CD4-positive, alpha-beta T cell treated with Interleukin-6 at 100 ng/mL for 8 hours (primary cell): ENCODE measurements around the gene AFF2.
"Not testable (repeated sequence)": the region's sequence is repeated elsewhere in the genome, so short reads cannot be mapped to it uniquely, and the experiment has no call there.

Source experiments
- DNase-seq: peaks from one replicate; pipeline ENCODE4 v3.0.0-alpha.2; 2020; ENCODE audit warnings: mixed read lengths, low spot score

The AFF2 gene

GRCh38 chrX:148643460-148643859, 143.0 kb downstream of the AFF2 start:
- no peak for DNase-seq

GRCh38 chrX:148647651-148648050, 147.2 kb downstream of the AFF2 start:
- no peak for DNase-seq

- no peak for DNase-seq
Measured at GRCh38 chrX:148649145-148649795, 148.9 kb downstream of the AFF2 start.

- no peak for DNase-seq
Measured at GRCh38 chrX:148658115-148658730, 157.8 kb downstream of the AFF2 start.

GRCh38 chrX:148659481-148659880, 159.1 kb downstream of the AFF2 start:
- no peak for DNase-seq

GRCh38 chrX:148661035-148661434, 160.6 kb downstream of the AFF2 start:
- DNase-seq, result no peak

- no peak for DNase-seq
Measured at GRCh38 chrX:148662014-148662413, 161.6 kb downstream of the AFF2 start.

- no peak for DNase-seq
Measured at GRCh38 chrX:148664171-148664570, 163.8 kb downstream of the AFF2 start.

GRCh38 chrX:148664995-148665394, 164.6 kb downstream of the AFF2 start:
- no peak for DNase-seq

- DNase-seq, result not testable (repeated sequence)
Measured at GRCh38 chrX:148669175-148669574, 168.8 kb downstream of the AFF2 start.

GRCh38 chrX:148670277-148670676, 169.9 kb downstream of the AFF2 start:
- no peak for DNase-seq

GRCh38 chrX:148672517-148672916, 172.1 kb downstream of the AFF2 start:
- DNase-seq, result no peak

GRCh38 chrX:148681605-148682004, 181.2 kb downstream of the AFF2 start:
- DNase-seq, result no peak

- no peak for DNase-seq
Measured at GRCh38 chrX:148682206-148682605, 181.8 kb downstream of the AFF2 start.

- no peak for DNase-seq
Measured at GRCh38 chrX:148691456-148691855, 191.0 kb downstream of the AFF2 start.

- no peak for DNase-seq
Measured at GRCh38 chrX:148695255-148695654, 194.8 kb downstream of the AFF2 start.

- DNase-seq, result no peak
Measured at GRCh38 chrX:148698221-148698620, 197.8 kb downstream of the AFF2 start.

- DNase-seq, result no peak
Measured at GRCh38 chrX:148700021-148700420, 199.6 kb downstream of the AFF2 start.

- no peak for DNase-seq
Measured at GRCh38 chrX:148713981-148714380, 213.6 kb downstream of the AFF2 start.

GRCh38 chrX:148715361-148715760, 214.9 kb downstream of the AFF2 start:
- DNase-seq, result no peak

- no peak for DNase-seq
Measured at GRCh38 chrX:148722966-148723365, 222.5 kb downstream of the AFF2 start.

GRCh38 chrX:148723551-148723950, 223.1 kb downstream of the AFF2 start:
- DNase-seq, result no peak

GRCh38 chrX:148728901-148729300, 228.5 kb downstream of the AFF2 start:
- DNase-seq, result no peak

GRCh38 chrX:148732743-148733142, 232.3 kb downstream of the AFF2 start:
- no peak for DNase-seq
